GM12873 (cell line): ENCODE measurements around the gene KAZN.

ENCODE experiments used
- CTCF ChIP-seq: IDR thresholded peaks from 2 replicates; pipeline ENCODE4 v1.5.1; 2012; ENCODE audit warnings: low read depth, mild to moderate bottlenecking, moderate library complexity, low read length, control low read depth; ENCODE audit not compliant: insufficient read depth; ENCODE audit errors: missing control alignments

KAZN gene

GRCh38 chr1:15139654-15140350 lies 541.3 kb downstream of the KAZN start:
- TF ChIP-seq CTCF, result no peak

DNA sequence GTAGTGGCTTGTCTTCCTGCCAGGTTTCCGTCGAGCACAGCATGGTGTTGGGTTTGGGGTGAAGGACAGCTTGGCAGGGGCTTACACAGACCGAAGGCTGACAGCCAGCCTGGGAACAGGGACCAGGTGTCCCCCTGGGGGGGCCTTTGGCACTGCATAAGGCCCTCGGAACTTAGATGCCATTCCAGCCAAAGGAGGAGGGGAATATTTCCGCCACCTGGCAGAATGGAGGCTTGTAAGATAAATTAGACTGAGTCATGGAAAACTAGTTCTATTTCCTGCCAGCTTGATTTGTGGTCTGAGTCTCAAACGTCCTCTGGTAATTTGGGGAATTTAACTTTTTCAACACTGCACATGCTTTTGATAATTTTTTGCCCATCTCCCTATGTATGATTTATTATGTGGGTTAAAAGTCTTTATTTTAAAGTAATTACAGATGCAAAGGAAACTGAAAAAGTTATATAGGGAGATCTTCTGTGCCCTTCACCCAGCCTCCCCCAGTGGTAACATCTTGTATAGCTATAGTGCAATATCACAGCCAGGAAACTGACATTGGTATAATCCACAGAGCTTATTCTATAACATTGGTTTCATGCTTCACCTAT lies 543.6 kb downstream of the KAZN start:
- TF ChIP-seq CTCF, result peak; percentile 20

GRCh38 chr1:15145327-15145726 lies 546.8 kb downstream of the KAZN start:
- TF ChIP-seq CTCF, result no peak

DNA sequence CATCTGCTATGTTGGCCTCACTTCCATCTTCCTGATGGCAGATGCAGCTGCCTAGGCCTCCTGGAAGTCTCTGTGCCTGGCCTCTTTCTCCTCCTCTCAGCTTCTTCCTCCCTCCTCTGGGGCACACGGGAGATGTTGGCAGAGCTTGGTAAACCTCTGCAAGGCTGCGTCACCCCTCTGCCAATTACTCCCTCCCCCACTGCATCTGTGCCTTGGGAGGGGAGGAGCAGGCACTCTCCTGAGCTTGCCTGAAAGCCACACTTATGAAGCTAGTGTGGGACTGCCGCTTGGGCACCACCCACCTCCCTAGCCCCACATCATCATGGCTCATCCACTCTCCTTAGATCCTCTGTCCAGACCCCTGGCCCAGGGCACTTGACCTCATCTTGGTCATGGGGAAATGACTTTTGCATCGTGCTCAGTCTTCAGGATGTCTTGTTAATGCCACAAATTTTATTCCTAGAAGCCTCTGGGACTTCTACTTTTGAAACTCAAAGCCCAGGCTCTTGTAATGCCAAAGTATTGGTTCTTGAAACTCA lies 547.7 kb downstream of the KAZN start:
- no peak for TF ChIP-seq CTCF

DNA sequence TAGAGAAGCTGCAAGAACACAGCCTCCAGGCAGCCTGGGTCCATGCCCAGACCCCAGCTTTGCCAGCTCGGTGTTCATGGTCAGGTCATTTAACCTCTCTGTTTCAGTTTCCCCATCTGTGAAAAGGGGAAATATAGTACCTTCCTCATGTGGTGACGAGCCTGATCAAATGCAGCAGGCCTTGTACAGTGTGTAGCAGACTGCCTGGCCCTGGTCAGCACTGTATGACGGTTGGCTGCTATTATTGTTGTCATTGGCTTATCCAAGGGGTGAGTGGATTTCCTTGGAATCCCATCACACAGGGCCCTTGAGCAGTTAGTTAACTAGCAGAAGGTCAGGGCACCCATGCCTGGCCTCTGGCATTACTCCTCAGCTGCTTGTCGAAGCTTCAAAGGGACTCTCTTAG lies 548.5 kb downstream of the KAZN start:
- no peak for TF ChIP-seq CTCF

DNA sequence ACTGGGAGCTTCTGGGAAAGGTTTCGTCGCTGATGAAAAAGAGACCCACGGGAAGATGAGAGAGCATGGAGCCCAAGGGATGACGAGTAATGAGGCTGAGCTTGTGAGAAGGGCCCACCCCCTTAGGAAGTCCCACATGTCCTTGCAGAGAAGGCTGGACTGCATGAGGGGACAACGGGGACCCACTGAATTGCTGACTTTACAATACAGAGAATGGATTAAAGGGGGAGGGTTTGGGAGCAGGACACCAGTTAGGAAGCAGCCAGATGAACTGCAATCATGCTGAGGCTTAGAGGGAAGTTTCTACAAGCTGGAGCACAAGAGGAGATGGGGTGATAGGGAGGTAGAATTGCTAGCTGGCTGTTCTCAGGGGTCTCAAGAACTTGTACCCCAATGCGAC lies 549.5 kb downstream of the KAZN start:
- no peak for TF ChIP-seq CTCF

- no peak for TF ChIP-seq CTCF
Observed at GRCh38 chr1:15148475-15148874, 550.0 kb downstream of the KAZN start.
